HG03442 (cell line): ENCODE results near the gene TNFAIP2.
A peak's percentile ranks its signal among the peaks of the same experiment; 100 is the strongest.

Source experiments
- ATAC-seq: cut with Tn5 transposase; IDR thresholded peaks from one replicate; pipeline ENCODE4 v1.9.1; 2021; ENCODE audit warnings: mild to moderate bottlenecking, moderate library complexity; ENCODE audit not compliant: unreplicated experiment

TNFAIP2 gene

DNA sequence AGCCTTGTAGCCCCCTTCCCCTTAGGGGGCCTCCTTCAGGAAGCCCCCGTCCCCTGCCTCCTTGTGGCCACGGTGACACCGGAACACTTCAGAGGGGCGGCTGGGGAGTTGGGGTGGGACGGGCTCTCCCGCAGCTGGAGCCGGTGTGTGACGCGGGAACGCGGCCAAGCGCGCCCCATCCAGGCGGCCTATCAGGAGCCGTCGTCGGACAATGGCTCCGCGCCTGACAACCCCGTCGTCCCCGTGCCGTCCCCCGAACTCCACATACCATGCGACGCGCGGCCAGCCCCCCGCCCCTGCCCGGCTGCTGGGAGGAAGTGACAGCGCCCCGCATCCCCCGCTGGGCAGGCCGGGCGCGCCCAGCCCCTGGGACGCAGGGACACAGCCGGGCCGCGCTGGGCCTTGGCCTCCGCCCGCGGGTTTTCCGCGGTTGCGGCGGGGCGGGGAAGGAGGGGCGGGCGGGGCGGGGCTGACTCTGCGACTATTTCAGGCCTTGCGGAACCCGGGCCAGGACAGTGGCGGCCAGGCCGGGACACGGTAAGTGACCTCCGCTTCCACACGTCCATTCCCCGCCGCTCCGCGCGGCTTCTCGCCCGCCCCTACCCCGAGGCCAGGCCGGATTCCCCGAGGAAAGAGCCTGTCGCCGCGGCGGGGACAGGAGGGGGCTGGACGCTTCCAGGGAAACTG lies at the start of gene TNFAIP2:
TNFAIP2 (plus strand) TSS at position 515 of the 687 bp plus-strand sequence. CDS start 2,997 bp downstream, outside the sequence.
- no peak for ATAC-seq

DNA sequence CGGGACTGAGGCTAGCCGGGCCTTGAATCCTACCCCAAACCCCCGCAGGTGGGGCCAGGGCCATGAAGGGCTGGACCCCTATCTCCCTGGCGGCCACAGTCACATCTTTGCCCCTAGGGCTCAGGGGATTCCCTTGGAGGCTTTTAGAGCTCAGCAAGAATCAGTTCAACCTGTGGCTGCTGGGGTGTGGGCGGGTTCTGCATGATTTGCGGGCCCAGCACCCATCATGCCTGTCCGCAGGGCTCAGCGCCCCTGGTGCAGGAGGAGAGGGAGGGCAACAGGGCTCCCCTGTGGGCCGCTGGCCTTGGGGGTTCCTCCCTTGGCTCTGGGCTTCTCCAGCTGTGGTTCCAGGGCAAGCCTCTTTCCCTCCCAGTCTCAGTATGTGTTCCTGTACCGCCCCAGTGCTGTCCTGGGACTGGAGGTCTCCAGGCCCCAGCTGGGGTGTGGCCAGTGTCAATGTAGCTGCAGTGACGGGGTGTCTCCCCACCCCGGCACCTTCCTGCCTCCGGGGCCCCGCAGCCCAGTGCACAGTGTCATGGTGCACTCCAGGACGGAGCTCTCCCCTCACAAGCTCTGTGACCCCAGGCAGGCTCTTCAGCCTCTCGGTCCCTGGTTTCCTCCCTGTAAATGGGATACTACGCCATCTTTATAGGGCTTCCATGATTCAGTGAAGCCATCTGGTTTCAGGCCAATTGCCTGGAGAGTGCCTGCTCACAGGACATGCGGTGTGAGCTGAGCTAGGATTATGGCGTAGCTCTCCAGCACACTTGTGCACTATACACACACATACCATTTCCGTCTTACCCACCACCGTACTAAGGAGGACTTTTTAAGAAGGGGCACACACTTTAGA lies 49.2 kb upstream of the TNFAIP2 start:
- ATAC-seq = no peak

DNA sequence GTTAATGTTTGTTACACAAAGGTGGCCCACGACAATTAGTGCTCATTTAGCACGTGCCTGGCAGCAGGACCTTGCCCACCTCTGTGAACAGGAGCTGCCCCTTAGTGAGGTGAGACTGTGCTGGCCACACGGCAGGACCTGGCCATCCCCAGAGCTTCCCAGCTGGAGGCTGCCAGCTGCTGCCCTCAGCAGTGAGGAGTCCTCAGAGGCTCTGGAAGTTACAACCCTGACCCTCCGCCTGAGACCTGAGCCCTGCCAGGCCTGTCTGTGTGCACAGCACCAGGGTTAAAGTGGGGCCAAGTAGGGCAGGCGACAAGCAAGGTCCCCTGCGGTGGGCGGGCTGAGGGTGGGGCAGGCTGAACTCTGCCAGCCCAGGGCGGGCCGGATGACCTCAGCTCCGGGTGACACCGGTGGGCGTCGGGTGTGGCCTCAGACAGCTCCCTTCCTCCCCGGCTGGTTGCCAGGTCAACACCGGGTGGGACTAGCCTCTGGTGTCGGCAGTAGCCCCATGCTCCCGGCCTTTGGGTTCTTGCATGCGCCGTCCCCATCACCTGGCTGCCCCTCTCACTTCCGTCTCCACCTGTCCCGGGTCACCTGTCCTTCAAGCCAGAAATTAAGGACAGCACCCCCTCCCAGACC lies 48.4 kb upstream of the TNFAIP2 start:
- ATAC-seq = no peak

DNA sequence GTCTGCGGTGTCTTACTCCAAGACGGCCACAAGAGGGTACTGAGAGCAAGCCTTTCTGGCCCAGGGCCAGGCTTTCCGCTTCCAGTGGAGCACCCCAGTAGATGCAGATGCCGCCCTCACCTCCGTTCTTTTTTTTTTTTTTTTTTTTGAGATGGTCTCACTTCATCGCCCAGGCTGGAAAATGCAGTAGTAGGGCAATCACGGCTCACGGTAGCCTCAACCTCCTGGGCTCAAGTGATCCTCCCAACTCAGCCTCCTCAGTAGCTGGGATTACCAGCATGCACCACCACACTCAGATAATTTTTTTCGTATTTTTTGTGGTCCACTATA lies 44.9 kb upstream of the TNFAIP2 start:
- ATAC-seq = no peak

- ATAC-seq = no peak
Observed at GRCh38 chr14:103078860-103079587, 44.2 kb upstream of the TNFAIP2 start.

DNA sequence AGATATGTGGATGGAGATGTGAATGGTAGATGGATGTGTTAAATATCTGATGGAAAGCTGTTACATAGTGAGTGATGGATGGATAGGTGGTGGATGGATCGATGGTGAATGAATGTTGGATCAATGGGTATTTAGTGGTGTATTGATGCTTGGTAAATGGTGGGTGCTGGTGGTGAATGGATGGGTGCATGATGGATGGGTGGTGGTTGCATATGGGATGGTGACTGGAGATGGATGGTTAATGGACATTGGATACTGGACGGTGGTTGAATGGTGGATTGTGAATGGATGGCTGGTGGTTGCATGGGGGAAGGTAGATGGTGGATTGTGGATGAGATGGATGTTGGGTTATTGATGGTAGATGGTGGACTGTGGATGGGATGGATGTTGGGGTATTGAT lies 41.3 kb upstream of the TNFAIP2 start:
- no peak for ATAC-seq

DNA sequence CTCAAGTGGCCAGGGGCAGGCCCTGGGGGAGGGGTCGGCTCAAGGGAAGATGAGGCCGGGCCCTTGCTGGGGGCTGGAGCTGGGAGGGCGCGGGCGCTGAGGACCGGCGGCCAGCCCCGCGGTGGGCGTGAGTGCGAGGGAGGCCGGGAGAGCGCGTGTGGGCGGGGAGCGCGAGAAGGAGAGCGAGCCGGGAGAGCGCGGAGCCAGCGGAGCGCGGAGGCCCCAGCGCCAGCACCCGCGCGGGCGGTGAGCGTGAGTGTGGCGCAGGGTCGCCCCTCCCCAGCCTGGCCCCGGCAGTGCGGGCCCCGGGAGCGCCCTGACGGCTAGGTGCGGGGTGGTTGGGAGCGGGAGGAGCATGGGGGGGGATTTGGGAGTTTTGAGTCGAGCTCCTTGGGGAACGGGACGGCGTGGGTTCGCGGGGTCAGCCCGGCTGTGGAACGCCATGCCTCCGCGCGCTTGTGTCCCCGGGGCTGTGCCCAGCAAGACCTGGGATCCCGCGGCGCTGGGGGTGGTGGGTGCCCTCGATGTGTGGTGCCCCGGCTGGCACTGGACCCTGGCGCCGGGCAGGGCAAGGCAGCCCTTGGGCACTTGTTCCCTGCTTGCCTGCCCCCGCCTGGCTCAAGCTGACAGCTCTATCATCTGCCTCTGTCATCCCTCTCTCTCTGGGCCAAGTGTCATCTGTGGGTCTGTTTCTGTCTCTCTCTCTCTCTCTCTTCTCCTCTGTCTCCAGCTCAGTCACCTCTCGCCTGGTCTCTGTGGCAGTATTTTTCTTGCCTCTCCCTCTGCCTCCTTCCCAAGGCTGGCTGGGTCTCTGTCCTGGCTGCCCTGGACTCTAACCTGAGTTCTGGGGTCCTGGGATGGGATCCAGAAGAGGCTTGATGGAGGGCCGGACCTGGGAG lies 39.0 kb upstream of the TNFAIP2 start, which contains the start of gene LBHD2:
LBHD2 (plus strand) TSS at position 190 of the 899 bp plus-strand sequence. CDS start 1,803 bp downstream, outside the sequence.
- ATAC-seq = no peak

DNA sequence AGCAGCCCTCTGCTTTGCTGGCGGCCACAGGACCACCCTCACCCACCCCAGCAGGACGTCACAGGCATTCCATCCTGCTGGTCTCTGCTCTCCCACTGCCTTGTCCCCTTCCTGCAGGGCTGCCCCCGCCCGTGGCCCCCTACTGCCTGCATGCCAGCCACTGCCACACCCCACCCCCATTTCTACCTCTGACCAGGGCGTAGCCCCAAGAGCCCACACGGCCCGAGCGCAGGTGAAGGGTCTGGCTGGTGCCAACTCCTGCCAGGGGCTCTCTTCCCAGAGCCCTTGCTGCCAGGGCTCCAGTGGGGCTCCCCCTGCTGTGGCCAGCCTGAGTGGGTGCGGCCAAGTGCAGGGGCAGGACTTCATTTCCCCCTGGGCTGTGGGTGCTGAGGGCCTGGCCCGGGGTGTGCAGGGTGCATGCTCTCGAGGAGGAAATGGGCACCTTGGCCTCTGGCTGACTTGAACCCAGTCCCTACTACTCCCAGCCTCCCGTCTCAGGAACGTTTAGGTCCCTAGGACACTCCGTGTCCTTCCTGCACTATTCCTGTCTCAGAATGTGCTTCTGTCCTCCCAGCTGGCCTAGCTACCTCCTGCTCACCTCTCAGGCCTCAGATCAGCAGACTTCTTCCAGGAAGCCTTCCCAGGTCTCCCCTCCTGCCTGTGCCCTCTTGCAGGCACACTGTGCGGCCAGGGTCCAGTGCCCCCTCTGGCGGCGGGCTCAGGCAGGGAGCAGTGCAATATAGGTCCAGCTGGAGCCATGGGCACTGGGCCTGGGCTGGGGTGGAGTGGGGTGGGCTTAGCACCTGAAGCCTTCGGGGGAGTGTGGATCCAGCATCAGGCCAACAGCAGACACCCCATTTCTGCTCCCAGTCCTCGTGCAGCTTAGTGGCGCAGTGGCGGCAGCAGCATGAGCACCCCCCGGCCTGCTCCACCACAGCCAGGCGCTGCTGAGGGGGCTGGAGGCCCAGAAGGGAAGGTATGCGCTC lies 37.9 kb upstream of the TNFAIP2 start:
- no peak for ATAC-seq

GRCh38 chr14:103086771-103087342 lies 36.4 kb upstream of the TNFAIP2 start:
- ATAC-seq = no peak

GRCh38 chr14:103087343-103087835 lies 35.9 kb upstream of the TNFAIP2 start:
- no peak for ATAC-seq

- ATAC-seq = no peak
Observed at GRCh38 chr14:103088921-103089320, 34.3 kb upstream of the TNFAIP2 start.

DNA sequence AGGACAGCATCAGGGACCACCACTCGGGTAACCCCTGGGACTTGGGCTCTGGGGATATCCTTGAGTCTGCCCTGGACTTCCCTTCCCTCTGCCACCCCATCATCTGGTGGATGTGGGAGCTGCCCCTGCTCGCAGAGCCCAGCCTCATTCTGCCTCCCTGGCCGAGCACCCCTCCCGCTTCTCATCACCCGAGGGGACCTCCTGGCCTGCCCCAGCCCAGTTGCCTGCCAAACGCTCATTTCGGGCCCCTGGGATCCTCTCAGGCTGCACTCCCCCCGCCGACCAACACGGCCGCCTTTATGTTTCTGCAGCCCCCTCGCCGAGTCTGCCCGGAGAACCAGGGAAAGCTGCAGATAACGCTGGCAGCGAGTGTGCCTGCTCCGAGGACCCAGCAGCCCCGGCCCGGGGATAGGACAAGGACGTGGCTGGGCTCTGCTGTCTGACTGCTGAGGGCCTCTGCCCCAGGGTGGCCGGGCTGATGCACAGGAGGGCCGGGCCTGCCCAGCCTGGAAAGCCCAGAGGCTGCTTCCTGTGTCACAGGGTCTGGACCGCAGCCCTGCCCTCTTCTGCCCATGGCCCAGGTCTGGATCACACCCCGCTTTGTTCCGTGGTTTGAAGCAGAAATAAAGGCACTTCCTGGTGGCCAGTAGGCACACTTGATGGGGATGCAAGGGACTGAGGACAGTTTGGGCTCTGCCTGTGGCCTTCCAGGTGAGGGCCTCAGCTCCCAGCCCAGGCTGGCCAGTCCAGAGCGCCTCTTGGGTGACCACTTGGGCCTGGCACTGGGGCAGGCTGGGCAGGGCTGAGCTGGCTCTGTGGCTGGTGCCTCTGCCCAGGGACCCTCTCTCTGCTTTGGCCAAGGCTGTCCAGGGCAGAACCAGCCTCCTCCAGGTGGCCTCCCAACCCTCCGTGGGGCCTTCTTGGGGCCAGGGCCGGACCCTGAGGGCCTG lies 33.6 kb upstream of the TNFAIP2 start:
- ATAC-seq = no peak

DNA sequence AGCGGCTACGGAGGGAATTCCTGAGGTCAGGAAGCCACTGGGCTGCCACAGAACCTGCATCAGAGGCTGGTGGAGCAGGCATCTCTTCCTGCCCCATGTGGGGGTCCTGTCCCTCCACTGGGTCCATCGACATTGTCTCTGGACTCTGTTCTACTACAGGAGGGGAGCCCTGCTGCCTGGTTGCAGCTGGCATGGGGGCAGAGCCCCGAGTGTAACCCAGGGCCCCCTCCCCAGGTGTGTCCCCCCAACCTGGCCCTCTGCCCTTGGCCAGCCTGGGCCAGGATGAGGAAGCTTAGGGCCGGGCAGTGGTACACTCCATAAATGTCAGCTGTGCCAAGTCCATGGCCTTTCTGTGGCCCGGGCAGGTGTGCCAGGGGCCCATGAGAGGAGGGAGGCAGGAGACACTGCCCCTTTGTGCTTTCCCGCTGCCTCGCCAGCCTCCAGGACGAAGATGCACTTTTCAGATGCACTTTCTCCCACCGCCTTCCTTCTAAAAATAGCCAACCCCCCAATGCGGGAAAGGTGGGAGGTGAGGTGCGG lies 32.7 kb upstream of the TNFAIP2 start:
- no peak for ATAC-seq

- peak; percentile 61 for ATAC-seq
Observed at GRCh38 chr14:103091041-103091882, 32.0 kb upstream of the TNFAIP2 start.

DNA sequence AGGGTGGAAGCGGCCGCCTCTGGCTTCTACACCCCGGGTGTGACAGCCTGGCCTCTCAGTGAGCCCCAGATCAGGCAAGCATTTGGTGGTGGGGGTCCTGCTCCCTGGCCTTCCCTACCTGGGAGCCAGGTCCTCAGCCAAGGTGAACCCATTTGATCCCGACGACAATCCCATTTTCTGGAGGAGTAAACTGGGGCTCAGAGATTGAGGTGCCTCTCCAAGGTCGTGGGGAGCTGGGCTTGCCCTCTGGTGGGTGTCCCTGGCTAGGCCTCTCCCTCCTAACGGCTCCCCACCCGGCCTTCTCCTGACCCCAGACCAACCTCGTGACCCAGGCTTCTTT lies 31.4 kb upstream of the TNFAIP2 start:
- no peak for ATAC-seq

- no peak for ATAC-seq
Observed at GRCh38 chr14:103093856-103094405, 29.3 kb upstream of the TNFAIP2 start.
